IMR-90 (cell line): ENCODE measurements around the gene ANK3. TPM values are rescaled to one million over a fixed set of nuclear protein-coding genes. Genes with fewer than 3 reads are reported as not detected.

ENCODE experiments used
- ATAC-seq: fragments of 200-7000 bp; cut with Tn5 transposase; 2 replicates; pipeline ENCODE4 v1.9.1; 2020; ENCODE audit warnings: low read depth, mild to moderate bottlenecking, moderate library complexity
- BruUV-seq: library from RNA; stranded (reverse); fragments of 400-500 nt; replicated peaks from 2 replicates; lab custom pipeline; 2021; lab: Mats Ljungman, UMichigan
- CTCF ChIA-PET: fragments of 300-600 bp; formaldehyde crosslinking; extraction: SDS; loops from one replicate; lab custom pipeline; 2021; ENCODE audit warnings: antibody characterized with exemption; lab: Yijun Ruan, JAX
- POLR2A ChIA-PET: fragments of 300-600 bp; sonication (Branson Sonifier 250); formaldehyde crosslinking; loops from one replicate; lab custom pipeline; 2022; ENCODE audit warnings: antibody characterized with exemption; ENCODE audit not compliant: unreplicated experiment; lab: Charles Lee
- DNase-seq: peaks from one replicate; pipeline ENCODE4 v3.0.0; 2013
- H2AFZ ChIP-seq: replicated peaks from 2 replicates; pipeline ENCODE3; 2013; ENCODE audit warnings: low read length, mild to moderate bottlenecking; ENCODE audit not compliant: poor library complexity
- H2AK5ac ChIP-seq: 2 replicates; pipeline ENCODE4 v1.6.1; 2013; ENCODE audit warnings: low read depth, low read length, inconsistent platforms
- H2AK9ac ChIP-seq: replicated peaks from 2 replicates; pipeline ENCODE3; 2013; ENCODE audit warnings: mild to moderate bottlenecking, low read depth, low read length, moderate library complexity; ENCODE audit not compliant: poor library complexity
- H2BK120ac ChIP-seq: 2 replicates; pipeline ENCODE4 v1.6.1; 2013; ENCODE audit warnings: low read depth, low read length, inconsistent platforms
- H2BK15ac ChIP-seq: 3 replicates; pipeline ENCODE4 v1.6.1; 2013; ENCODE audit warnings: low read depth, low read length, inconsistent platforms
- H2BK20ac ChIP-seq: 2 replicates; pipeline ENCODE4 v1.6.1; 2013; ENCODE audit warnings: low read depth, mild to moderate bottlenecking, inconsistent platforms, low read length, moderate library complexity
- H2BK5ac ChIP-seq: 2 replicates; pipeline ENCODE4 v1.6.1; 2013; ENCODE audit warnings: mild to moderate bottlenecking, low read depth, low read length, inconsistent platforms; ENCODE audit not compliant: poor library complexity, severe bottlenecking
- H3K14ac ChIP-seq: replicated peaks from 2 replicates; pipeline ENCODE4 v1.6.1; 2013; ENCODE audit warnings: low read depth, low read length, inconsistent platforms
- H3K18ac ChIP-seq: 2 replicates; pipeline ENCODE4 v1.6.1; 2013; ENCODE audit warnings: low read depth, low read length, control low read depth
- H3K23ac ChIP-seq: 2 replicates; pipeline ENCODE4 v1.6.1; 2013; ENCODE audit warnings: low read depth, low read length, inconsistent platforms
- H3K27ac ChIP-seq: 2 replicates; pipeline ENCODE4 v1.5.1; 2013; ENCODE audit warnings: mild to moderate bottlenecking, control low read depth, low read length; ENCODE audit not compliant: insufficient read depth
- H3K27me3 ChIP-seq: 2 replicates; pipeline ENCODE4 v1.6.1; 2013; ENCODE audit warnings: low read length; ENCODE audit not compliant: control insufficient read depth, insufficient read depth
- H3K36me3 ChIP-seq: 2 replicates; pipeline ENCODE4 v1.6.1; 2013; ENCODE audit warnings: low read length, mixed read lengths; ENCODE audit not compliant: control insufficient read depth, insufficient read depth
- H3K4ac ChIP-seq: 2 replicates; pipeline ENCODE4 v1.6.1; 2013; ENCODE audit warnings: low read depth, low read length, inconsistent platforms
- H3K4me1 ChIP-seq: 2 replicates; pipeline ENCODE4 v1.6.1; 2013; ENCODE audit warnings: low read length, mixed read lengths; ENCODE audit not compliant: control insufficient read depth, insufficient read depth
- H3K4me2 ChIP-seq: 2 replicates; pipeline ENCODE4 v1.6.1; 2013; ENCODE audit warnings: low read depth, mild to moderate bottlenecking, control low read depth, low read length, moderate library complexity
- H3K4me3 ChIP-seq: 2 replicates; pipeline ENCODE4 v1.5.1; 2013; ENCODE audit warnings: low read depth, mild to moderate bottlenecking, control low read depth, low read length, moderate library complexity; ENCODE audit not compliant: insufficient read depth
- H3K56ac ChIP-seq: 2 replicates; pipeline ENCODE4 v1.6.1; 2013; ENCODE audit warnings: low read length, inconsistent platforms; ENCODE audit not compliant: insufficient read depth; ENCODE audit errors: extremely low read depth
- H3K79me1 ChIP-seq, 2 experiments: 2 replicates each; pipeline ENCODE4 v1.6.1; 2013; ENCODE audit warnings: low read length in 2 of 2, inconsistent platforms in 1 of 2, low read depth in 1 of 2
- H3K9ac ChIP-seq: 2 replicates; pipeline ENCODE4 v1.6.1; 2013; ENCODE audit warnings: low read depth, low read length, control low read depth
- H3K9me1 ChIP-seq: 2 replicates; pipeline ENCODE4 v1.6.1; 2013; ENCODE audit warnings: low read length, inconsistent platforms; ENCODE audit not compliant: insufficient read depth
- H3K9me3 ChIP-seq: 2 replicates; pipeline ENCODE4 v1.6.1; 2013; ENCODE audit warnings: low read length; ENCODE audit not compliant: control insufficient read depth, insufficient read depth
- H4K20me1 ChIP-seq: 2 replicates; pipeline ENCODE4 v1.6.1; 2013; ENCODE audit warnings: low read length, inconsistent platforms; ENCODE audit not compliant: insufficient read depth
- H4K5ac ChIP-seq: 2 replicates; pipeline ENCODE4 v1.6.1; 2013; ENCODE audit warnings: mild to moderate bottlenecking, low read depth, low read length, control low read depth
- H4K8ac ChIP-seq, 2 experiments: 2 replicates each; pipeline ENCODE4 v1.6.1; 2013; ENCODE audit warnings: low read depth in 2 of 2, low read length in 2 of 2, control low read depth in 1 of 2, inconsistent platforms in 1 of 2
- H4K91ac ChIP-seq: 2 replicates; pipeline ENCODE4 v1.6.1; 2013; ENCODE audit warnings: low read depth, low read length, inconsistent platforms; ENCODE audit not compliant: insufficient read depth
- BHLHE40 ChIP-seq: fragments of 150-350 bp; IDR thresholded peaks from 2 replicates; pipeline ENCODE4 v1.6.1; 2016; ENCODE audit warnings: mild to moderate bottlenecking, low read depth, low read length
- CEBPB ChIP-seq: IDR thresholded peaks from 2 replicates; pipeline ENCODE4 v1.6.1; 2012; ENCODE audit warnings: low read depth, low read length, improper control_type of control experiment
- CHD1 ChIP-seq: IDR thresholded peaks from 2 replicates; pipeline ENCODE4 v1.6.1; 2012; ENCODE audit warnings: low read depth, low read length, improper control_type of control experiment
- FOS ChIP-seq: fragments of 150-350 bp; IDR thresholded peaks from 2 replicates; pipeline ENCODE4 v1.6.1; 2016; ENCODE audit warnings: low read depth, low read length
- RCOR1 ChIP-seq: IDR thresholded peaks from 2 replicates; pipeline ENCODE4 v1.6.1; 2012; ENCODE audit warnings: mild to moderate bottlenecking, low read length, improper control_type of control experiment; ENCODE audit not compliant: insufficient replicate concordance
- SMC3 ChIP-seq: fragments of 150-350 bp; IDR thresholded peaks from 2 replicates; pipeline ENCODE4 v1.6.1; 2016; ENCODE audit warnings: low read depth, mild to moderate bottlenecking, antibody characterized with exemption, low read length, moderate library complexity
- WGBS, 2 experiments: methylation state at CpG; one replicate each; pipeline versions ENCODE4 v1.1.5 to v1.1.7; 2013; ENCODE audit warnings: missing lambda C conversion rate in 2 of 2; ENCODE audit not compliant: insufficient read length in 1 of 2; ENCODE audit errors: extremely low coverage in 2 of 2; 5-methylcytosine and 5-hydroxymethylcytosine counted together
- dilution Hi-C: fragments of 300-500 bp; cut with HindIII; formaldehyde crosslinking; loops from one replicate; pipeline ENCODE4 v1.14.3; 2018; ENCODE audit warnings: low sequenced_read_pairs; ENCODE audit not compliant: unreplicated experiment
- in situ Hi-C: fragments of 300-500 bp; cut with MboI; formaldehyde crosslinking; loops from 3 replicates; pipeline ENCODE4 v1.14.3; 2019; ENCODE audit warnings: low sequenced_read_pairs, inconsistent platforms, mixed read lengths
- intact Hi-C: fragments of 100-400 bp; cut with micrococcal nuclease; formaldehyde crosslinking; loops from 2 replicates; pipeline ENCODE4 v1.10.0; 2022
- polyA plus RNA-seq, 3 experiments: library from polyadenylated mRNA; depleted of rRNA; stranded (reverse); fragments of >200 nt; gene quantifications; 2 replicates each; pipeline ENCODE4 v1.2.3, GENCODE V29; 2012; ENCODE audit warnings: low replicate concordance in 1 of 3
- total RNA-seq: library from RNA; depleted of rRNA; stranded (reverse); fragments of >200 nt; gene quantifications from 2 replicates; pipeline ENCODE4 v1.2.3, GENCODE V29; 2012
- TF ChIP-seq, protein P1 (sequence below): fragments of 150-350 bp; IDR thresholded peaks from 2 replicates; pipeline ENCODE4 v1.6.1; 2017; ENCODE audit warnings: mild to moderate bottlenecking, antibody characterized with exemption, low read length, low read depth

ANK3 gene
- total and polyA plus RNA-seq, 2 of the 4 experiments (the other 2 are of a cell fraction), result 0.63 to 1.8 TPM

DNA sequence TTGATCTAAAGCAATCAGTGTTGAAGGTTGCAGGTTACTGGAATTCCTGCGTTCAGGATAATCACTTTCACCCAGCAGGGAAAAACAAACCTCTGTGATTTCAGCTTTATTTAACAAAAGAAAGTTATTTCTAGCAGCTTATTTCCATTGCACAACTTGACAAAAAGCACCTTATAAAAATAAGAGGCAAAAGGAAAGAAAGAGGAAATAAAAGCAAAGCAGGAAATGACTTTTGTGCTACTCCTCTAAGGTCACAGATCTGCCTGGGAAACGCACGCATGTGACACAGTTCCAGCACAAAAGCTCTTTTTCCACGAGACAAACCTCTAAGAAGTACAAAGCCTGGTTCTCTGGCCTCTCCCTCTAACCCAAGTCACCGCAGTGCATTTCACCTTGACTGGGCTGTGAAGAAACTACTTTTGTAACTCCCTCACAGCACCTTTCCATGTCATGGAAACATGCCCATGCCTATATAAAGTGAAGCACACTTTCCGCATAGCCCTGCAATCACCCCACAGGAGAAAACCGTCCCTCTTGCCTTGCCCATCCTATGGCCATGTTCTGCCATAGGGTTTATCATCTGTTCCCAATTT lies 870 bp downstream of the ANK3 start:
- H2BK120ac ChIP-seq, result peak overlapping the region; percentile 43
- H3K4me2 ChIP-seq, result no peak overlapping the region
- H2AK5ac ChIP-seq, result 0 out of 2 replicates have a peak overlapping the region, but pooled peaks have one; percentile 28
- H4K91ac ChIP-seq, result no peak overlapping the region
- H3K18ac ChIP-seq, result no peak overlapping the region
- BruUV-seq, result no TSS peak
- no peaks in the 10 kb centered on the region for H3K36me3 ChIP-seq
- H3K4ac ChIP-seq, result peak overlapping the region; percentile 40
- no peaks in the 10 kb centered on the region for H3K9me3 ChIP-seq
- H3K27ac ChIP-seq, result no peak overlapping the region
- H2BK20ac ChIP-seq, result peak overlapping the region; percentile 51; the same call in 1 of the 2 replicates
- intact Hi-C loops, result no loop called here
- no peaks in the 10 kb centered on the region for H3K27me3 ChIP-seq
- no peak overlapping the region for H2BK15ac ChIP-seq
- TF ChIP-seq BHLHE40 (no peak), CHD1 (no peak), CEBPB (no peak), SMC3 (no peak), RCOR1 (no peak), FOS (no peak)
- TF ChIP-seq, protein P1, sequence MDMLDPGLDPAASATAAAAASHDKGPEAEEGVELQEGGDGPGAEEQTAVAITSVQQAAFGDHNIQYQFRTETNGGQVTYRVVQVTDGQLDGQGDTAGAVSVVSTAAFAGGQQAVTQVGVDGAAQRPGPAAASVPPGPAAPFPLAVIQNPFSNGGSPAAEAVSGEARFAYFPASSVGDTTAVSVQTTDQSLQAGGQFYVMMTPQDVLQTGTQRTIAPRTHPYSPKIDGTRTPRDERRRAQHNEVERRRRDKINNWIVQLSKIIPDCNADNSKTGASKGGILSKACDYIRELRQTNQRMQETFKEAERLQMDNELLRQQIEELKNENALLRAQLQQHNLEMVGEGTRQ, result no peak
- no peak overlapping the region for H3K4me3 ChIP-seq
- 0 out of 2 replicates have a peak overlapping the region, but pooled peaks have one; percentile 28 for H3K14ac ChIP-seq
- H3K79me1 ChIP-seq, result no peaks in the 10 kb centered on the region
- dilution Hi-C loops, result no loop called here
- no peak overlapping the region for H3K9ac ChIP-seq
- no peak overlapping the region for H4K5ac ChIP-seq
- DNase-seq, result no peak
- CTCF ChIA-PET, result no interaction called here
- H2BK5ac ChIP-seq, result no peak overlapping the region
- WGBS, 2 experiments, result 100% methylated on average over 1 of the region's 7 CpGs; no CpG with 5 or more reads in 1 of the 2 experiments
- POLR2A ChIA-PET, result no interaction called here
- peaks cover 5% of the 10 kb centered on the region for H3K4me1 ChIP-seq
- in situ Hi-C loops, result no loop called here
- 0 out of 2 replicates have a peak overlapping the region, but pooled peaks have one; percentile 28 for H3K23ac ChIP-seq
- H2AK9ac ChIP-seq, result no peak overlapping the region
- no peaks in the 10 kb centered on the region for H4K20me1 ChIP-seq
- H4K8ac ChIP-seq, result no peak overlapping the region
- ATAC-seq, result no peak
- H3K56ac ChIP-seq, result no peak overlapping the region
- H3K9me1 ChIP-seq, result peaks cover 6% of the 10 kb centered on the region; the same call in 1 of the 2 replicates
- H2AFZ ChIP-seq, result peak overlapping the region; percentile 46
